GM23338 (cell line): ENCODE measurements around the gene FCRL5. TPM values are rescaled to one million over a fixed set of nuclear protein-coding genes. Genes with fewer than 3 reads are reported as not detected.

Experiments used
- ATAC-seq: fragments of 200-7000 bp; cut with Tn5 transposase; 3 replicates; pipeline ENCODE4 v1.9.1; 2020
- DNase-seq: peaks from one replicate; pipeline ENCODE4 v3.0.0-alpha.2; 2015; ENCODE audit warnings: low spot score
- H2AFZ ChIP-seq: fragments of 200-600 bp; sonication (generic); 2 replicates; pipeline ENCODE4 v1.8.0; 2016; ENCODE audit warnings: antibody characterized with exemption, mild to moderate bottlenecking, moderate library complexity
- H3F3A ChIP-seq: fragments of 200-600 bp; sonication (generic); replicated peaks from 2 replicates; pipeline ENCODE4 v1.8.0; 2017; ENCODE audit warnings: antibody characterized with exemption, mixed run types, low read depth
- H3K27ac ChIP-seq: fragments of 200-600 bp; sonication (generic); 2 replicates; pipeline ENCODE4 v1.6.1; 2016; ENCODE audit warnings: low read depth
- H3K27me3 ChIP-seq: fragments of 200-600 bp; sonication (generic); 2 replicates; pipeline ENCODE4 v1.8.0; 2016; ENCODE audit warnings: mild to moderate bottlenecking, mixed run types, moderate library complexity; ENCODE audit not compliant: insufficient read depth
- H3K36me3 ChIP-seq: fragments of 200-600 bp; sonication (generic); 2 replicates; pipeline ENCODE4 v1.8.0; 2016; ENCODE audit warnings: mild to moderate bottlenecking; ENCODE audit not compliant: insufficient read depth
- H3K4me1 ChIP-seq: fragments of 200-600 bp; sonication (generic); 2 replicates; pipeline ENCODE4 v1.8.0; 2016; ENCODE audit warnings: mild to moderate bottlenecking, moderate library complexity; ENCODE audit not compliant: insufficient read depth
- H3K4me2 ChIP-seq: fragments of 200-600 bp; sonication (generic); 2 replicates; pipeline ENCODE4 v1.7.1; 2017; ENCODE audit warnings: mixed run types
- H3K4me3 ChIP-seq: fragments of 200-600 bp; sonication (generic); 2 replicates; pipeline ENCODE4 v1.6.1; 2016; ENCODE audit warnings: mixed run types
- H3K79me2 ChIP-seq: fragments of 200-600 bp; sonication (generic); replicated peaks from 2 replicates; pipeline ENCODE4 v1.8.0; 2017; ENCODE audit warnings: mild to moderate bottlenecking; ENCODE audit not compliant: insufficient read depth
- H3K9me2 ChIP-seq: fragments of 200-600 bp; sonication (generic); 2 replicates; pipeline ENCODE4 v1.8.0; 2017; ENCODE audit not compliant: insufficient read depth
- H4K20me1 ChIP-seq: fragments of 200-600 bp; sonication (generic); replicated peaks from 2 replicates; pipeline ENCODE4 v1.8.0; 2017; ENCODE audit warnings: mild to moderate bottlenecking; ENCODE audit not compliant: insufficient read depth
- H3K27ac Mint-ChIP-seq: 2 replicates; pipeline ENCODE4 v1.8.0; 2020; ENCODE audit warnings: inconsistent platforms, mild to moderate bottlenecking, moderate library complexity, mixed read lengths
- H3K27me3 Mint-ChIP-seq: 3 replicates; pipeline ENCODE4 v1.8.0; 2022; ENCODE audit warnings: low read depth, mild to moderate bottlenecking, moderate library complexity, mixed read lengths, inconsistent platforms; ENCODE audit not compliant: insufficient read depth, poor library complexity
- H3K36me3 Mint-ChIP-seq: 3 replicates; pipeline ENCODE4 v1.8.0; 2021; ENCODE audit warnings: low read depth, mild to moderate bottlenecking, inconsistent platforms, moderate library complexity, mixed read lengths
- H3K4me1 Mint-ChIP-seq: 3 replicates; pipeline ENCODE4 v1.8.0; 2020; ENCODE audit warnings: mild to moderate bottlenecking, inconsistent platforms, mixed read lengths
- H3K4me3 Mint-ChIP-seq: 3 replicates; pipeline ENCODE4 v1.8.0; 2021; ENCODE audit warnings: moderate library complexity, mild to moderate bottlenecking, inconsistent platforms, mixed read lengths
- H3K9me3 Mint-ChIP-seq: 3 replicates; pipeline ENCODE4 v1.8.0; 2020; ENCODE audit warnings: moderate library complexity, mild to moderate bottlenecking, inconsistent platforms, mixed read lengths
- CREB1 ChIP-seq: fragments of 250-450 bp; sonication (Bioruptor Pico); IDR thresholded peaks from 2 replicates; pipeline ENCODE4 v1.5.0; 2020; ENCODE audit warnings: low read depth, mild to moderate bottlenecking, moderate library complexity
- CTCF ChIP-seq, 2 experiments: fragments of 200-600 bp in 1 of 2; sonication (generic) in 1 of 2; conservative IDR thresholded peaks; 2 replicates each; pipeline versions ENCODE4 v1.5.1 to v1.6.1; 2016 to 2017; ENCODE audit warnings: antibody characterized with exemption in 2 of 2, low read depth in 2 of 2, mild to moderate bottlenecking in 2 of 2, moderate library complexity in 1 of 2
- JUNB ChIP-seq: IDR thresholded peaks from one replicate; pipeline ENCODE4 v1.6.1; 2016; ENCODE audit warnings: antibody characterized with exemption; ENCODE audit not compliant: unreplicated experiment
- POLR2AphosphoS5 ChIP-seq: IDR thresholded peaks from 2 replicates; pipeline ENCODE4 v1.6.1; 2016; ENCODE audit warnings: antibody characterized with exemption, low read depth
- STAT1 ChIP-seq: IDR thresholded peaks from one replicate; pipeline ENCODE4 v1.6.1; 2016; ENCODE audit warnings: antibody characterized with exemption; ENCODE audit not compliant: unreplicated experiment
- ZNF114 ChIP-seq: fragments of 250-450 bp; sonication (Bioruptor Pico); IDR thresholded peaks from 2 replicates; pipeline ENCODE4 v1.5.0; 2020; ENCODE audit warnings: mild to moderate bottlenecking, moderate library complexity
- polyA plus RNA-seq: library from polyadenylated mRNA; unstranded; fragments of >200 nt; fragmentation: Nextera tagmentation; extraction: Ambion mirVana; gene quantifications from 2 replicates; pipeline ENCODE4 v1.2.1, GENCODE V29; 2016
- total RNA-seq: library from RNA; depleted of rRNA; stranded (reverse); fragments of >200 nt; shearing (Covaris generic); gene quantifications from 2 replicates; pipeline ENCODE4 v1.2.3, GENCODE V29; 2014
- TF ChIP-seq, protein P1 (sequence below): fragments of 250-450 bp; sonication (Bioruptor Pico); IDR thresholded peaks from 2 replicates; pipeline ENCODE4 v1.5.0; 2020; ENCODE audit warnings: mild to moderate bottlenecking, moderate library complexity

Gene FCRL5
- total and polyA plus RNA-seq, 2 experiments from 2014 or later: 0.79 to 2.8 TPM

GRCh38 chr1:157540852-157541251 is 11.5 kb downstream of the FCRL5 start (continued):
- TF ChIP-seq, protein P1, sequence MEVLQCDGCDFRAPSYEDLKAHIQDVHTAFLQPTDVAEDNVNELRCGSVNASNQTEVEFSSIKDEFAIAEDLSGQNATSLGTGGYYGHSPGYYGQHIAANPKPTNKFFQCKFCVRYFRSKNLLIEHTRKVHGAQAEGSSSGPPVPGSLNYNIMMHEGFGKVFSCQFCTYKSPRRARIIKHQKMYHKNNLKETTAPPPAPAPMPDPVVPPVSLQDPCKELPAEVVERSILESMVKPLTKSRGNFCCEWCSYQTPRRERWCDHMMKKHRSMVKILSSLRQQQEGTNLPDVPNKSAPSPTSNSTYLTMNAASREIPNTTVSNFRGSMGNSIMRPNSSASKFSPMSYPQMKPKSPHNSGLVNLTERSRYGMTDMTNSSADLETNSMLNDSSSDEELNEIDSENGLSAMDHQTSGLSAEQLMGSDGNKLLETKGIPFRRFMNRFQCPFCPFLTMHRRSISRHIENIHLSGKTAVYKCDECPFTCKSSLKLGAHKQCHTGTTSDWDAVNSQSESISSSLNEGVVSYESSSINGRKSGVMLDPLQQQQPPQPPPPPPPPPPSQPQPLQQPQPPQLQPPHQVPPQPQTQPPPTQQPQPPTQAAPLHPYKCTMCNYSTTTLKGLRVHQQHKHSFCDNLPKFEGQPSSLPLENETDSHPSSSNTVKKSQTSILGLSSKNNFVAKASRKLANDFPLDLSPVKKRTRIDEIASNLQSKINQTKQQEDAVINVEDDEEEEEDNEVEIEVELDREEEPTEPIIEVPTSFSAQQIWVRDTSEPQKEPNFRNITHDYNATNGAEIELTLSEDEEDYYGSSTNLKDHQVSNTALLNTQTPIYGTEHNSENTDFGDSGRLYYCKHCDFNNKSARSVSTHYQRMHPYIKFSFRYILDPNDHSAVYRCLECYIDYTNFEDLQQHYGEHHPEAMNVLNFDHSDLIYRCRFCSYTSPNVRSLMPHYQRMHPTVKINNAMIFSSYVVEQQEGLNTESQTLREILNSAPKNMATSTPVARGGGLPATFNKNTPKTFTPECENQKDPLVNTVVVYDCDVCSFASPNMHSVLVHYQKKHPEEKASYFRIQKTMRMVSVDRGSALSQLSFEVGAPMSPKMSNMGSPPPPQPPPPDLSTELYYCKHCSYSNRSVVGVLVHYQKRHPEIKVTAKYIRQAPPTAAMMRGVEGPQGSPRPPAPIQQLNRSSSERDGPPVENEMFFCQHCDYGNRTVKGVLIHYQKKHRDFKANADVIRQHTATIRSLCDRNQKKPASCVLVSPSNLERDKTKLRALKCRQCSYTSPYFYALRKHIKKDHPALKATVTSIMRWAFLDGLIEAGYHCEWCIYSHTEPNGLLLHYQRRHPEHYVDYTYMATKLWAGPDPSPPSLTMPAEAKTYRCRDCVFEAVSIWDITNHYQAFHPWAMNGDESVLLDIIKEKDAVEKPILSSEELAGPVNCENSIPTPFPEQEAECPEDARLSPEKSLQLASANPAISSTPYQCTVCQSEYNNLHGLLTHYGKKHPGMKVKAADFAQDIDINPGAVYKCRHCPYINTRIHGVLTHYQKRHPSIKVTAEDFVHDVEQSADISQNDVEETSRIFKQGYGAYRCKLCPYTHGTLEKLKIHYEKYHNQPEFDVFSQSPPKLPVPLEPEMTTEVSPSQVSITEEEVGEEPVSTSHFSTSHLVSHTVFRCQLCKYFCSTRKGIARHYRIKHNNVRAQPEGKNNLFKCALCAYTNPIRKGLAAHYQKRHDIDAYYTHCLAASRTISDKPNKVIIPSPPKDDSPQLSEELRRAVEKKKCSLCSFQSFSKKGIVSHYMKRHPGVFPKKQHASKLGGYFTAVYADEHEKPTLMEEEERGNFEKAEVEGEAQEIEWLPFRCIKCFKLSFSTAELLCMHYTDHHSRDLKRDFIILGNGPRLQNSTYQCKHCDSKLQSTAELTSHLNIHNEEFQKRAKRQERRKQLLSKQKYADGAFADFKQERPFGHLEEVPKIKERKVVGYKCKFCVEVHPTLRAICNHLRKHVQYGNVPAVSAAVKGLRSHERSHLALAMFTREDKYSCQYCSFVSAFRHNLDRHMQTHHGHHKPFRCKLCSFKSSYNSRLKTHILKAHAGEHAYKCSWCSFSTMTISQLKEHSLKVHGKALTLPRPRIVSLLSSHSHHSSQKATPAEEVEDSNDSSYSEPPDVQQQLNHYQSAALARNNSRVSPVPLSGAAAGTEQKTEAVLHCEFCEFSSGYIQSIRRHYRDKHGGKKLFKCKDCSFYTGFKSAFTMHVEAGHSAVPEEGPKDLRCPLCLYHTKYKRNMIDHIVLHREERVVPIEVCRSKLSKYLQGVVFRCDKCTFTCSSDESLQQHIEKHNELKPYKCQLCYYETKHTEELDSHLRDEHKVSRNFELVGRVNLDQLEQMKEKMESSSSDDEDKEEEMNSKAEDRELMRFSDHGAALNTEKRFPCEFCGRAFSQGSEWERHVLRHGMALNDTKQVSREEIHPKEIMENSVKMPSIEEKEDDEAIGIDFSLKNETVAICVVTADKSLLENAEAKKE (CRISPR knock-in tag): no peak
- TF ChIP-seq JUNB (no peak), STAT1 (no peak), CREB1 (CRISPR knock-in tag) (no peak)

DNA sequence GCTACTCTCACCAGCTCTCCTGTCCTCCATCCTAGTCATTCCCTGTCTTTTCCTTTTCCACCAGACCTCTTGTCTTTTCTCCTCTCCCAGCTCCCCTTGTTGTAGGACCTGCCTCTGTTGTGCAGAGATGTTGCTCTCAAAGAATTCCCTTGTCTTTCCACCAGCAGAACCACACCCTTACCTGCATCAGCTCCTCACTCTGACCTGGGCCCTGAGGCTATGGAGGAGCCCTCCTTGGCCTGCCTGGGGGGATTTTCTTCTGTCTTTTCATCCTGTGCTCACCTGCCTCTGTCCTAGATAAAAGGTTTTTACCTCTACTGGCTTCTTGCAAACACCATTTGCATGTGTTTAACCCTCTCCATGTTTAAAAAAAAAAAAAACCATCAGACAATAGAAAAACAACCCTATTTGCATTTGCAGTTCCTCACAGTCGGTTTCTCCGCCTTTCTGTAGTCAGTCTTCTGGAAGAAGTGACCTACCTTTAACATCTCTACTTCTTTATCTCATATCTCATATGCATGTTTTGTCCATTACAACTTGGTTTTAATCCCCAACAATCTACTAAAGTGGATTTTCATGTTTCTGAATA is 12.1 kb downstream of the FCRL5 start:
- Histone ChIP-seq H3K27me3 (no peaks in the 10 kb centered on the region), H4K20me1 (no peaks in the 10 kb centered on the region), H3K4me1 (peaks cover 37% of the 10 kb centered on the region), H2AFZ (no peak overlapping the region), H3F3A (0 out of 2 replicates have a peak, but pooled peaks cover 3% of the 10 kb centered on the region), H3K4me2 (peak overlapping the region; percentile 62), H3K79me2 (no peaks in the 10 kb centered on the region), H3K9me2 (peaks cover 24% of the 10 kb centered on the region; the same call in 1 of the 2 replicates), H3K4me3 (no peak overlapping the region), H3K27ac (peak overlapping the region; percentile 79), H3K36me3 (no peaks in the 10 kb centered on the region; the same call in 1 of the 2 replicates)
- peak overlapping the region; percentile 94 for H3K27ac Mint-ChIP-seq
- peaks cover 10% of the 10 kb centered on the region for H3K27me3 Mint-ChIP-seq
- TF ChIP-seq CTCF (conservative IDR thresholded peaks at IDR 0.05; ENCODE audit: low read depth in 2 of 2) (no peak), ZNF114 (CRISPR knock-in tag) (peak; percentile 83; the same call in 1 of the 2 replicates), POLR2AphosphoS5 (no peak)
- TF ChIP-seq, protein P1 (CRISPR knock-in tag): peak; percentile 94
- peaks cover 38% of the 10 kb centered on the region for H3K4me1 Mint-ChIP-seq
- DNase-seq (peak; percentile 52), ATAC-seq (peak; percentile 96)
- peaks cover 26% of the 10 kb centered on the region for H3K36me3 Mint-ChIP-seq
- H3K4me3 Mint-ChIP-seq: peak overlapping the region; percentile 18
- H3K9me3 Mint-ChIP-seq: peaks cover 27% of the 10 kb centered on the region
